Thoracic aorta (tissue), 2 donors: ENCODE measurements around the gene CPXM1. TPM values are rescaled to one million over a fixed set of nuclear protein-coding genes. Genes with fewer than 3 reads are reported as not detected.

Experiments used
- ATAC-seq: fragments of 150-250 bp; one replicate; pipeline ENCODE4 v1.8.0; 2017; ENCODE audit warnings: low read depth; ENCODE audit not compliant: insufficient number of reproducible peaks, low FRiP score
- DNase-seq: peaks from one replicate; pipeline ENCODE4 v3.0.0-alpha.2; 2020; ENCODE audit warnings: low spot score
- H3K27ac ChIP-seq, 2 donors: fragments of 200-600 bp; sonication (generic); 1 replicate in 1 of 2; 2 replicates in 1 of 2; pipeline ENCODE4 v1.5.1; 2016; ENCODE audit warnings: mild to moderate bottlenecking in 2 of 2, moderate library complexity in 2 of 2
- H3K27me3 ChIP-seq: fragments of 200-600 bp; sonication (generic); replicated peaks from 2 replicates; pipeline ENCODE4 v1.6.0; 2016; ENCODE audit warnings: mild to moderate bottlenecking; ENCODE audit not compliant: insufficient read depth
- H3K36me3 ChIP-seq: fragments of 200-600 bp; sonication (generic); one replicate; pipeline ENCODE4 v1.5.1; 2016
- H3K4me1 ChIP-seq, 2 donors: fragments of 200-600 bp; sonication (generic); 1 replicate in 1 of 2; 2 replicates in 1 of 2; pipeline versions ENCODE4 v1.5.1 to v1.6.0; 2016; ENCODE audit warnings: low read depth in 2 of 2, mild to moderate bottlenecking in 1 of 2; ENCODE audit not compliant: control insufficient read depth in 1 of 2
- H3K4me3 ChIP-seq: fragments of 200-600 bp; sonication (generic); 2 replicates; pipeline ENCODE4 v1.5.1; 2016; ENCODE audit warnings: mild to moderate bottlenecking
- H3K9me3 ChIP-seq: fragments of 200-600 bp; sonication (generic); 2 replicates; pipeline ENCODE4 v1.5.1; 2016
- CTCF ChIP-seq: fragments of 200-600 bp; sonication (generic); IDR thresholded peaks from one replicate; pipeline ENCODE4 v1.5.1; 2019; ENCODE audit warnings: antibody characterized with exemption
- total RNA-seq, 2 donors: library from RNA; depleted of rRNA; stranded (reverse); fragments of >200 nt; gene quantifications; one replicate each; pipeline versions ENCODE4 v1.1.0 to v1.2.3, GENCODE V29; 2016

CPXM1 gene
- total RNA-seq, 2 donors from 2014 or later: not detected

- H3K36me3 ChIP-seq: no peaks in the 10 kb centered on the region
- no peaks in the 10 kb centered on the region for H3K27me3 ChIP-seq
- H3K4me3 ChIP-seq: peak overlapping the region; percentile 65
- no peak overlapping the region for H3K27ac ChIP-seq
- peak; percentile 44 for TF ChIP-seq CTCF
- ATAC-seq: no peak
- peaks cover 20 to 31% of the 10 kb centered on the region in 2 donors for H3K4me1 ChIP-seq
- no peaks in the 10 kb centered on the region for H3K9me3 ChIP-seq
- no peak for DNase-seq
Measured at GRCh38 chr20:2752567-2753460, 47.6 kb downstream of the CPXM1 start.

GRCh38 chr20:2751878-2752566 lies 48.4 kb downstream of the CPXM1 start:
- peak overlapping the region; percentile 65 for H3K4me3 ChIP-seq
- peaks cover 20 to 31% of the 10 kb centered on the region in 2 donors for H3K4me1 ChIP-seq
- TF ChIP-seq CTCF: no peak
- ATAC-seq (no peak), DNase-seq (no peak)
- no peaks in the 10 kb centered on the region for H3K9me3 ChIP-seq
- H3K27ac ChIP-seq: no peak overlapping the region
- no peaks in the 10 kb centered on the region for H3K27me3 ChIP-seq
- no peaks in the 10 kb centered on the region for H3K36me3 ChIP-seq

GRCh38 chr20:2751347-2751877 lies 49.0 kb downstream of the CPXM1 start:
- H3K4me1 ChIP-seq: peaks cover 20 to 31% of the 10 kb centered on the region in 2 donors
- DNase-seq (no peak), ATAC-seq (no peak)
- no peak for TF ChIP-seq CTCF
- H3K4me3 ChIP-seq: peak overlapping the region; percentile 65
- H3K9me3 ChIP-seq: no peaks in the 10 kb centered on the region
- H3K27ac ChIP-seq: no peak overlapping the region
- no peaks in the 10 kb centered on the region for H3K36me3 ChIP-seq
- H3K27me3 ChIP-seq: no peaks in the 10 kb centered on the region

- no peak for ATAC-seq
- H3K36me3 ChIP-seq: no peaks in the 10 kb centered on the region
- no peaks in the 10 kb centered on the region for H3K9me3 ChIP-seq
- no peak overlapping the region for H3K27ac ChIP-seq
- TF ChIP-seq CTCF: no peak
- DNase-seq: no peak
- peak overlapping the region; percentile 65 for H3K4me3 ChIP-seq
- peaks cover 20 to 31% of the 10 kb centered on the region in 2 donors for H3K4me1 ChIP-seq
- H3K27me3 ChIP-seq: no peaks in the 10 kb centered on the region
Measured at GRCh38 chr20:2750491-2751251, 49.8 kb downstream of the CPXM1 start.
